Measurements from ENCODE around the gene MAPK8.
"Not testable (repeated sequence)": the region's sequence is repeated elsewhere in the genome, so short reads cannot be mapped to it uniquely, and the experiment has no call there.

The MAPK8 gene

DNA sequence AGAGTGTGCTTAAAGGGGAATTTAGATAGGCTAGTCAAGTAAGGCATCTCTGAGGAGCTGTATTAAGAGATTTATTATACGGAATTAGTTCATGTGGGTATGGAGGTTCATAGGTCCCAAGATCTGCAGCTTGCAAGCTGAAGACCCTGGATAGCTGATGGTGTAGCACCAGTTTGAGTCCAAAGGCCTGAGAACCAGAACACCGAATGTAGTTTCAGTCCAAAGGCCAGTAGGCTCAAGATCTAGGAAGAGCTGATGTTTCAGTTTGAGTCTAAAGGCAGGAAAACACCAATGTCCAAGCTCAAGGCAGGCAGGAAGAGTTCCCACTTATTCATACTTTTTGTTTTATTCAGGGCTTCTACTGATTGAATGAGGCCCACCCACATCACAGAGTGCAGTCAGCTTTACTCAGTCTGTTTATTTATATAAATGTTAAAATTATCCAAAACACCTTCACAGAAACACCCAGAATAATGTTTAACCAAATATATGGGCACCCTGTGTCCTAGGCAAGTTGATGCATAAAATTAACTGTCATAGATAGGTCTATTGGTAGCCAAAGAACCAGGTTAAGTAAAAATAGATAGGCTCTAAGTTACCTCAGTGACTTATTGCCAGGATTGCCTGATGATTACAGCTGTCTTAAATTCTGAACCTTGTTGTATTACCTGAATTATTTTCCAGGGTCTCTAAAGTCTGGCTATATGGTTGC lies 83.5 kb downstream of the MAPK8 start:
- DNase-seq, result no peak

DNA sequence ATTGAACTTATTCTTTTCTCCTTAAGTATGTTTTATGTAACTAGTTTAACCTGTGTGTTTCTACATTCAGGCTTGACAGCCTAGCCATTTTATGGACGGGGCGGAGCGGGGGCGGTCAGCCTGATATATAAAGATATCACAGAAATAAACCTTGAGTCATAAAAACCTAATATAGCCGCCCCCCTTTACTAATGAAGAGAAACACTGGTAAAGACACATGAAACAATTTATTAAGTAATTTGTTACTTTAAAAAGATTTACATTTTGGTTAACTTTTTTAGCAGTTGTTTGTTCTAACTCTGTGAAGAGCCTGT lies 84.0 kb downstream of the MAPK8 start:
- no peak for DNase-seq

DNA sequence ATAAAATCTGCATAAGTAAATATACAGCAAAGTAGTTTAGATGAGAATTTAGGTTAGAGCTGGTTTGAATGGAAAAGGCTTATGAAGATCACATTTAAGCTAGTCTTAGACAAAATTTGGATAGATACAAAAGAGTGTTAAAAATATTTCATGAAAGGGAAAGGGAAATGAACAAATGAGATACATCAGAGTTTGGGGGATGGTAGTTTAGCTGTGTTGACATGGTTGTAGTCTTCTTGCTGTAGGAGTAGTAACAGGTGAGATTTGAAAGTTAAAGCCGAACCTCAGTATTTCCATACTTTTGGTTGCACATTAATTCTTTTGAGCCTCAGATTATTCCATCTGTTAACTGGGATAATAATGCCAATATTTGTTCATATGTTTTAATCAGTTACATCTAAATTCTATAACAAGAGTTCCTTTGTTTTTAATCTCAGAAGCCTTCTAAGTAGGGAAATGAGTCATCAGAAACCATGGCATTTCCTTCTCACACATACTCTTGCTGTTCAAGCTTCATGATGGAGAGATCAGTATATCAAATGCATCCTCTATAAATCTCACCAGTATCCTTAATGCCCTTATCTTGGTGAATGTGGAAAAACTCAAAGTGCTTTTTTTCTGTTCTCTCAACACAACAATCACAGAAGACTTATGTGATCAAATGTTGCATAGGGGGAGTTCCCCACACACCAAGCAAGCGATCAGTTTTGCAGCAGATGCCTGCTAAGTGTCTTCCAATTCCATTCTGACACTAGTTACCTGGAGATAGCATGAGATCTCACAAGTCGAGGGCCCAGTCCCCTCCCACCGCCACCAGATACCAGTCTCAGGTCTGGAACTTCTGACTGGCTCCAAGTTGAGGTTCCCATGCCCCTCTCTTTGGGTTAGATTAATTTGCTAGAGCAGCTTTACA lies 84.7 kb downstream of the MAPK8 start:
- no peak for DNase-seq

DNA sequence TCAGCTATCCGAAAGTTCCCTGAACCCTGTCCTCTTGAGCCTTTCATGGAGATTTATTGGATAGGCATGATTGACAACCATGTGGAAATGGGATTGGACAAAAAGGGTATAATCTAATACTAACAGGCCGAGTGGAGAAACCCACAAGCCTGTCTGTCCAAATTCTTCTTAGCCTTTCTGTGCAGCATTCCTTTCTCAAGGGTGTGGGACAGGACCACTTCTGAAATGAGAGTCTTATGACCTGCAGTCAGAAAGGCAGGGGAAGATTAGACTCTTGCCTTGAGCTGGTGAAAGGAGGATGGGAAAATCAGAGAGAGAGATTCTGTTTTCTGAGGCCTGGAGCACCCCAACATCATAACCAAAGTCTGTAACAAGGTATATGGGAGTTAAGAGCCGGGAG lies 85.5 kb downstream of the MAPK8 start:
- DNase-seq, result no peak

DNA sequence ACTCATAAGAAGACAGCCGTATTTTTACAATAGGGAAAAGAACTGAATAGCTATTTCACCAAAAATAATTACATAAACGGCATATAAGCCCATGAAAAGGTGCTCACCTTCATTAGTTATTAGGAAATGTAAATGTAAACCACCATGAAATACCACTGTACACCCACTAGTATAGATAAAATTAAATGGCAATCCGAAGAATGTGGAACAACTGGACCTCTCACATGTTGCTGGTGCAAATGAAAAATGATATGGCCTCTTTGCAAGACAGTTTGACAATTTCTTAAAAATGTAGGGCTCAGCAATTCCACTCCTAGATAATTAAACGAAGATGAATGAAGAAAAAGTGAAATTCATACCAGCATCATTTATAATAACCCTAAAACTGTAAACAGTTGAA lies 91.8 kb downstream of the MAPK8 start:
- no peak for DNase-seq

DNA sequence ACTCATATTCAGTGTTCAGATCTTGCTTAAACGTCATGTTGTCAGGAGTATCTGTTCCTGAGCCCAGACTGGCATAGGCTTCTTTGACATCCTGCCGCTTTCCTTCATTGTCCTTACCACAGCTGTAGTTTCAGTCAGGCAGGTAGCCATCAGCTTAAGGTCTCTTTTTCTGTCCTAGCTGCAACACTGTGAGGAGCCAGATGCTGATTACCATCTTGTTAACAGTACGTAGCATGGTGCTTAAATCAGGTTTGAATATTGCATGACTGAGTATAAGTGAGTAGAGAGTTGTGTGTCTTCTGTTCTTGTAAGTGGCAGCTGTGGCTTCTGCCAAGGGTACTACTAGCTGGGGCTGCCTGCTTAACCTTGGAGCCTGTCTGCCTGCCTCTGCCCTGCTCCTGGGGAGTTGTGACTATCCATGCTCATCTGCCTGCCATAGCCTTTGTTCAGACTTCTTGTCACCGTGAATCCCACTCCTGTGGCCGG lies 92.6 kb downstream of the MAPK8 start:
- no peak for DNase-seq

DNA sequence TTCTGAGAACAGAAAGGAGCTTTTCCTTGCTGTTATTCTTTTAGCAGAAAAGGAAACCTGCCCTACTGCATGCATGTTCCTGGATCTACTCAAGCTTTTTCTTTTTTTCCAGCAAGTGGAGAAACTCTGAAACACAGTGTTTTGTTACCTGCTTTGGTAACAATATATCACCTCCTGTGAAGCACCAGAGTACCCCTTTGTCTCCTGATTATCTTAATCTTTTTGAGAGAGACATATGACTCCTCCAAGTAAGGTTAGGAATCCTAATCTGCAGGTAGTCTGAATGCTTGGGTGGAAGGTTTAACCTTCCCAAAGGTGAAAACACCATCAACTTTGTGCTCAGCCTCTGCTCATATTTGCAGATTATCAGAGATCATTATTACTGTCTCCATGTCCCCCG lies 93.1 kb downstream of the MAPK8 start:
- DNase-seq, result no peak

DNA sequence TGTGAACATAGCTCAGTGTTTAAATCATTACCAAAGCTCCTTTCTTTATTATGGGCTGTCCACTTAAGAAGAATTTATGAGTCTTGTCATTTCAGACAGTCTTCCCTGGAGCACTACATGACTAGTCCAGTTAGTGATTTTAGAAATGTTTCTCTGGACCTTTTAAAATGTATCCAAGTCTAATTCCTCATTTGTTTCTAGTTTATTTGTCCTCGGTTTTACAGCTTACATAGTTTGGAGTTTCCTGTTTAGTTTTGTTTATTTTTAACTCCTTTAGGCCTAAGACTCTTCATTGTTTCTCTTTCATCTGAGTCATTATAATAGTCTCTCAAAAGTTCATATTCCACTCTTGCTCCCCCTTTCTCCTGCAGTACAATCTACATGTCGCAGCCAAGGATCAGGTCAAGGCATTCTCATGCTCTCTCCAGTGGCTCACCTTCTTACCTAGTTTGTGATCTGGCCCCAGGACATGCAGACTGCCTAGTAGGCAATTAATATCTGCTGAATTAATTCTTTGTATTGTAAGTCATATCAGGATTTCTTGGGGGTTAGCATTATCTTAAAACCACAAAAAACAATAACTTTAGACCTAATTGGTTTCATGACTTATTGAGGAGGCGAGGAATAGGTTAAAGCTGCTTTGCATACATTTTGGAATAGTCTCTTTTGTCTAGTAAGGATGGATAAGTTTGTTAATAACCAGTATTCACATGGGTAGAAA lies 93.8 kb downstream of the MAPK8 start:
- no peak for DNase-seq

DNA sequence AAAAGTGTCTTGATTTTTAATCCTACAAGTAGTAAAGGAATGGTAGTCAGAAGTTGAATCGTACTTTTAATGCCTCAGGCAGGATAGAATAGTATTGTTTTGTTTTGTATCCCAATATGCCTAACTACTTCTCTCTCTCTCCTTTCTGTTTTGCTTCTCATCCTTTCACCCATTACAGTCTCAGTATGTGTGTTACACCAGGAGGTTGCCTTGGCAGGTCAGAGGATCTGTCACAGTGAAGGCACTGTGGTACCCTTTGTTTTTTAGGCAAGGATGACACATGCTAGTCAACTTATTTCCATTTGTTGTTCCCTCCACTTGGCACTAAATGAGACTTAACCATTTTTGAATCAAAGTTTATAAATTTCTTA lies 94.4 kb downstream of the MAPK8 start:
- no peak for DNase-seq

DNA sequence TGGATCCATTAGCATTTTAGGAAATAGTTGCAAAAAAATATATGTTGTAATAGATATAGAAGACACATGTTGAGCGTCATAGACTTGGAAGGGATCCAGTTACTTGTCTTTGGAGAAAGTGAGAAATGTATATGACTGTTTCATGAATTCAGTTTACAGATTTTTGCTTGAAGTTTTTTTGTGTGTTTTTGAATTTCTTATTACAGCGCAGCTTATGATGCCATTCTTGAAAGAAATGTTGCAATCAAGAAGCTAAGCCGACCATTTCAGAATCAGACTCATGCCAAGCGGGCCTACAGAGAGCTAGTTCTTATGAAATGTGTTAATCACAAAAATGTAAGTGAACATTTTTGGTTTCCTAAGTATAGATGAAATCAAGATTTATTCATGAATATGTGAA lies 98.2 kb downstream of the MAPK8 start:
- no peak for DNase-seq

DNA sequence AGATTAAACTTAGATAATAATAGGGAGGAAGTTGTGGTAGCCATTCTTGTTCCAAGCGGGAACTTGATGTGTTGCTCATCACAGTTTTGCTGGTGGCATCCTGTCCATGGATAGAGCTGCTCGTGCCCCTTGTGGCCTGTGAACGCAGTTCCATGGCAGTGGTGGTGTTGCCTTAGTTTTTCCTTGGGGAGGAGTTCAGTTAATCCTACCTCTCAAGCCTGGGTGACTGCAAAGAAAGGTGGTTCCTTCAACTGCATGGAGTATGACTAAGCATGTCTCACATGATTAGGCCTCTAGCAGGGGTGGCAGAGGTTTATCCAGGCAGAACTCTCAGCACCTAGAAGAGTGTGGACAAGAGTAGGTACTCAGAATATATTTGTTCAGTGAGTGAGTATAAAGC lies 99.7 kb downstream of the MAPK8 start:
- DNase-seq, result no peak

DNA sequence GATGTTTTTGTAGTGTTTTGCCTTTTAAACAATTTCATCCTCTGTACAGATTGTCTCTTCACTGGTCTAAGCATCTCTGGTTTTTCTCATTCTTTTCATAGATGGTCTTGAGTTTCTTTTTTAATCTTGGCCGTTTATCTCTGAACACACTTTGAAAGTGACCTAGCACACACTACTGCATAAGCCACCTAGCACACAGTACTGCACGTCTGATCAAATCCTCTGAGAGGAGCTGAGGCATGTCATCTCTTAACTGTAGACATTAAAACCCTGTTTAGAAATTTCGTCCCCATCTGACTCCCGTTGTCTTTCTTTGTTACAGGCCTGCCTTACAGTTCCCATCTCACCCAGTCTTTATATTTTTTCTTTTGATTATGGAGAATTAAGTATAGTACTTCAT lies 100.2 kb downstream of the MAPK8 start:
- no peak for DNase-seq

DNA sequence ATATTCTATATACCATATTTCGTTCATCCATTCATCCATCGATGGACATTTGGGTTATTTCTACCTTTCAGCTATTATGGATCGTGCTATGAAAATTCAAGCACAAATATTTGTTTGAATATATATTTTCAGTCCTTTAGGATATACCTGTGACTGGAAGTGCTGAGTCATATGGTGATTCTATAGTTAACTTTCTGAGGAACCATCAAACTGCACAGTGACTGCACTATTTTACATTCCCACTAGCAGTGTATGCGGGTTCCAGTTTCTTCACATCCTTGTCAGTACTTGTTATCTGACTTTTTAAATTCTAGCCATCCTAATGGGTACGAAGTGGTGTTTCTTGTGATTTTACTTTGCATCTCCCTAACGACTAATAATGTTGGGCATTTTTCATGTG lies 104.0 kb downstream of the MAPK8 start:
- no peak for DNase-seq

DNA sequence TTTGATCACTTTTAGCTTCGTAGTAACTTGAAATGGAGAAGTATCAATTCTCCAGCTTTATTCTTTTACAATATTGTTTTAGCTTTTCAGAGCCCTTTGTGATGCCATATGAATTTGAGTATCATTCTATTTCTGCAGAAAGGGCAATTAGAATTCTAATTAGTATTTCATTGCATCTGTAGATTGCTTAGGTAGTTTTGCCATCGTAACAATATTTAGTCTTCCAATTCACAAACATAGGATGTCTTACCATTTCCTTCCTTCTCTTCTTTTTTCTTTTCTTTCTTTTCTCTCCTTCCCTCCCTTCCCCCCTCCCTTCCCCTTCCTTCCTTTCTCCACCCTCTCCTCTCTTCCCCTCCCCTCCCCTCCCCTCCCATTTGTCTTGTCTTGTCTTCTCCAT lies 105.0 kb downstream of the MAPK8 start:
- no peak for DNase-seq

DNA sequence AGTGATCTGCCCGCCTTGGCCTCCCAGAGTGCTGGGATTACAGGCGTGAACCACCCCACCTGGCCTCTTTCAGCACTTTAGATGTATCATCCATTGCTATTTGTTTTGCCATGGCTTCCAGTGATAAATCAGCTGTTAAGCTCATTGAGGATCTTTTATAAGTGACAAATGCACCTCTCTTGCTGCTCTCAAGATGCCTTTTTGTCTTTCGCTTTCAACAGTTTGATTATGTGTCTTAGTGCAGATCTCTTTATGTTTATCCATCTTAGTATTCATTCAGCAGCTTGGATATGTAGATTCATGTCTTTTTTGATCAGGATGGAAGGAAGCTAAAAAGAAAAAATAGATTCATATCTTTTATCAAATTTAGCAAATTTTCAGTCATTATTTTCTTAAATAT lies 105.6 kb downstream of the MAPK8 start:
- DNase-seq, result no peak

DNA sequence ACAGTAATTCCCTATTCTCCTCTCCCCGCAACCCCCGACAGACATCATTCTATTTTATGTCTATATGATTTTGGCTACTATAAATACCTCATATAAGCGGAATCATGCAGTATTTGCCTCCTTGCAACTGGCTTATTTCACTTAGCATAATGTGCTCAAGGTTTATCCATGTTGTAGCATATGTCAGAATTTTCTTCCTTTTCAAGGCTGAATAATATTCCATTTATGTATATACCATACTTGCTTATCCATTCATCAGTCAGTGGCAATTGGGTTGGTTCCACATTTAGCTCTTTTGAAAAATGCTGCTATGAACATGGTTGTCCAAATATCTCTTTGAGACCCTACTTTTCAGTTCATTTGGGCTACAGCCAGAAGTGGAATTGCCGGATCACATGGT lies 106.5 kb downstream of the MAPK8 start:
- DNase-seq, result no peak

DNA sequence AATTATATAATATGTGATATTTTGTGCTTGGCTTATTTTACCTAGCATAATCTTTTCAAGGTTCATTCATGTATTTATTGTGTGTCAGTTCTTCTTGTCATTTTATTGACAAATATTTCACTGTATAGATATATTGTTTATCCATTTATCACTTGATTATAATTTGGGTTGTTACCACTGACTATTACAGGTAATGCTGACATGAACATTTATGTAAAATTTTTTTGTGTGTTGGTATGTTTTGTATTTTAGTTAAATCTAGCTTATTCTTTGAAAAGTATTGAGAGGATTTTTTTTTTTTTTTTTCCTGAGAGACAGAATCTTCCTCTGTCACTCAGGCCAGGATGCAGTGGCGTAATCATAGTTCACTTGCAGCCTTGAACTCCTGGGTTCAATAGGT lies 107.7 kb downstream of the MAPK8 start:
- no peak for DNase-seq

DNA sequence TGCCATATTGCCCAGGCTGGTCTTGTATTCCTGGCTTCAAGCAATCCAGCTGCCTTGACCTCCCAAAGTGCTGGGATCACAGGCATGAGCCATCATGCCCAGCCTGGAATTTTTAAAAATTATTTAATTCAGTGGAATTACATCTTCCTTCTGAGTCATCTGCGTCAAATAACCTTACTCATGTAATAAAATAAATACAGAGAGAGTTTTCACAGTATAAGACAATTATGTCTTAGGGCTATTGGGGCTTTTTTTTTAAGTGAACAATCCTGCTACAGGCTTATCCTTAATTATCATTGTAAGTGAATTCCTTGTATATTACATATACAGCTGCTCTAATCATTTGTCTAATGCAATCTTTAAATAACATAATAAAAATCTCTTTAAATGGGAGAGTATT lies 108.3 kb downstream of the MAPK8 start:
- no peak for DNase-seq

DNA sequence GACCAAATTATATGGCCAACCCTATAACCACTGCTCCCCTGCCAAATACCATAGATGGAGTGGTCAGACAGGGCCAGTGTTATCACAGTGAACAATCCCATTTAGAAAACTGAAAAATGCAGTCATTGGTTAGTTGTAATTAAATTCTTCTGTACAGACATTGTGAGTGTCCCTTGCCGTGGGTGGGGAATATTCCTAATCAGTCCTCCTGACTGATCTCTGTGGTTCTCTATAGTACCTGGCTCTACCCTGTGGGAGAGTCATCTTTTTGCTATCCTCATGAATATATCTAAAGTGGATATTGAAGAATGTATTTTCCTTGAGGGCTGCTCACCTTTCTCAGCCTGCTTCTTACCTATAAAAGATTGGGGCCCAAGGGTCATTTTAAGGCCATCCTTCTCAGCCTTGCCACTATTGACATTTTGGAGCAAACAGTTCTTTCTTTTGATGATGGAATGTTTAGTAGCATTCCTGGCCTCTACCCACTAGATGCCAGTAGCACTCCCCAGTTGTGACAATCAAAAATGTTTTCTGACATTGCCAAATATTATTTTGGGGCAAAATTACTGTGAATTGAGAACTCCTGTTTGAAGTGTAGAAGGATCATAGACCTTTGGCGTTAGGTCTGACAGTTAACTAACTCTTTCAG lies 110.2 kb downstream of the MAPK8 start:
- no peak for DNase-seq

DNA sequence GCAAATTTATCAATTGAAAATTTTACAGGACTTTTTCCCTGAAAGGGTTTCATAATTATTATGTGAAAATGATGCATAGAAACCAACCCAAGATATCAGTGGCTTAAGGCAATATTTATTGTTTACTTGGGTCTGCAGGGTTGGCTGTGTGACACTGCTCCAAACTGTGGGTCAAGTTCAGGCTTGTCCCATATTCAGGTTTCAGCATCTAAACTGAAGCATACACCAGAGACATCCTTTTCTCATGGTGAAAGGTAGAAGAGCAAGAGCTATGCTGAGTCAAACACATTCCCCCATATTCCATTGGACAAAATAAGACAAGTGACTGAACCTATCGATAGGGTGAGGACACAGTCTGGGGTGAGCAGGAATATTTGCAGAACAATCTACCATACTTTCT lies 110.9 kb downstream of the MAPK8 start:
- DNase-seq, result no peak

DNA sequence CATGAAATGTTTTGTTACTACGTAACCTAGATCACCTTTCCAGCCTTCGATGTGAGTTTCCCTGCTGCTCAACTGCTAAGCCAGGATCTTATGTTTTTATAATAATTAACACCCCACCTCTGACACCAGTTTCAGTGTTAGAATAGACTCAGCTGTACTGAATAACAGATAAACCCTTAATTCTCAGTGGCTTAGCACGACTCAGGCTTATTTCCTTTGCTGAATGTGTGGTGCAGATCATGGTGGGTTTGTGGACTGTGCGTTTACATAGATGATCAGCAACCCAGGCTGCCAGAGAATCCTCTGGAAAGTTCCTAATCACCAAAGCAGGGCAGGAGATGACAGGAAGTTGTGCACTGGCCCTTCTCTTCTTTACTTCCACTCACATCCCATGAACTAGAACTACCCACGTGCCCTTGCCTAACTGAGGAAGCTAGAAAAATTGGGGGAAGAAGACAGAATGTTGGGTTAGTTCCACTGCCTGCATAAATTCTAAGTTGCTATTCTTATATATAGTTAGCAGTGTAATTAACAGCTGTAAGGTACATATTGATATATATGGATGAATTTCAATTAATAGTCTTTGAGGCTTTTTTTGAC lies 111.8 kb downstream of the MAPK8 start:
- DNase-seq, result no peak

DNA sequence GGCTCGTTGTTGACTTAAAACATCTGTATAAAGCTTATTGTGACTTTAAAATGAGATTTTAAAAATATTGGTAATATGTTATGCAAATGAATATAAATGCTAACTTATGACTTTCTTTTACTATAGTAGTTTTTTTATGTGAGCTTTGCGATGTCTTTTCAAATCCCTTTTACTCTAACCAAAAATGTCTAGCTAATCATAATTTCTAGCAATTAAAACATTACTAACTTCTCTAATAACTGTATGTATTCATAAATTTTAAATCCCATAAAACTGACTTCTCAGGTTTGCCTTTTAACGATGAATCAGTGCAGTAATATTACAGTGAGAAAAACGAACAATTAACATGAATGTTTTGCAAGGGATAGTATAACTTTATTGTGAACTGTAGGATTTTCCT lies 113.2 kb downstream of the MAPK8 start:
- no peak for DNase-seq

DNA sequence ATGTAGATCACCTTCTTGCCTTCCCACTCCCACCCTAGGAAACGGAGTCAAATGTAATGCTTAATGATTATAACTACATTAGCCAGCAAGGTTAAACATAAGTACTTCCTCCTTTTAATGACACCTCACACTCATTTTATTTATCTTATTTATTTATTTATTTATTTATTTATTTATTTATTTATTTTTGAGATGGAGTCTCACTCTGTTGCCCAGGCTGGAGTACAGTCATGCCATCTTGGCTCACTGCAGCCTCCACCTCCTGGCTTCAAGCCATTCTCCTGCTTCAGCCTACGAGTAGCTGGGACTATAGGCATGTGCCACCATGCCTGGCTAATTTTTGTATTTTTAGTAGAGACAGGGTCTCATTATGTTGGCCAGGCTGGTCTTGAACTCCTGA lies 115.4 kb downstream of the MAPK8 start:
- not testable (repeated sequence) for DNase-seq

Measured in NCI-H446 (cell line).